Fibroblast of the aortic adventitia (primary cell): ENCODE measurements around the gene CEP135. TPM values are rescaled to one million over a fixed set of nuclear protein-coding genes. Genes with fewer than 3 reads are reported as not detected.

ENCODE experiments used
- DNase-seq: peaks from one replicate; pipeline ENCODE4 v3.0.0-alpha.2; 2010; ENCODE audit warnings: low read depth
- H3K4me3 ChIP-seq: 2 replicates; pipeline ENCODE4 v1.5.1; 2011; ENCODE audit warnings: low read depth, mild to moderate bottlenecking, control low read depth, low read length, moderate library complexity
- CTCF ChIP-seq: IDR thresholded peaks from 2 replicates; pipeline ENCODE4 v1.5.1; 2011; ENCODE audit warnings: mild to moderate bottlenecking, low read length, control low read depth, inconsistent platforms; ENCODE audit not compliant: insufficient read depth
- total RNA-seq: library from RNA; depleted of rRNA; stranded (reverse); fragments of >200 nt; gene quantifications from 2 replicates; pipeline ENCODE4 v1.2.3, GENCODE V29; 2012; ENCODE audit warnings: low replicate concordance

CEP135 gene
- total RNA-seq, 1 donor: 15.6 TPM

GRCh38 chr4:56077676-56078075, 128.9 kb downstream of the CEP135 start:
- peak; percentile 2 for DNase-seq
- no peak overlapping the region for H3K4me3 ChIP-seq
- TF ChIP-seq CTCF: no peak

DNA sequence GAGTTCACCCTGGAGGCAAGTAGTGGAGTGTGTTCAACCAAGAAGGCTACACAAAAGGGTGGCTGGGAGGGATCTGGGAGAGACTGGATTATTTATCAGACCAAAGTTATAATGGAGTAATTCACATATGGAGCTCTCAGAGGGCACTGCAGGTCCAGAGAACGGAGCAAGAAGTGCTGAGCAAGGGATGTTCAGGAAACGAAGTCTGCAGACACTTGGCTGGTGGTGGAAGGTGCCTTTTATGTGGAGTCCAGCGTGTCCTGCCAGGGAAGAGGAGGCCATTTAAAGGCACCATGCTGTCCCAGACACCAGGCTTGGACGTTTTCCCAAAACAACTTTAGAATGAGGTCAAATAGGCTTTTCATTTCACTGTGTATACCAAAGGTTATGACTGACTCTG, 130.1 kb downstream of the CEP135 start:
- DNase-seq: no peak
- no peak overlapping the region for H3K4me3 ChIP-seq
- no peak for TF ChIP-seq CTCF

DNA sequence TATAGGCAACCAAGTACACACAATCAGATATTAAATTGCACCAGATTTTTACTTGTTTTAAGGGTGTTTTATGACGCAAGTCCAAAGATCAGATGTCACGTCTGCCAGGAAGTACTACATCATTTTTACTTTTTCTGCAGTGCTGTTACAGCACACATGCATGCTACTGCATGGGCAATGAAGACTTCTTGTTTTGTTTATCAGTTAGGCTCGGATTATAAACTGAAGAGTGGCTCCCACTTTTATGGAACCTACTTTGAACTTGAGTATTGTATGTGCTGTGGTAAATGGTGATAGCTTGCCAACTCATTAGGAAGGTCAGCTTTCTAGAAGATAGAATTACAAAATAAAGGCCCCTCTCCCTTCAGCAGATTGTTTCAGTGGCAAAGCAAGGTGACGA, 131.6 kb downstream of the CEP135 start:
- no peak for TF ChIP-seq CTCF
- H3K4me3 ChIP-seq: no peak overlapping the region
- DNase-seq: no peak

- no peak for TF ChIP-seq CTCF
- no peak overlapping the region for H3K4me3 ChIP-seq
- DNase-seq: no peak
Measured at GRCh38 chr4:56082829-56083228, 134.1 kb downstream of the CEP135 start.

Other genes starting within 250 kb of the CEP135 start
- gene EXOC1L, start 129.2 kb upstream of the CEP135 start, total RNA-seq: not detected in 2 replicates
- 56.7 and 62.6 TPM in 2 replicates for gene EXOC1, start 95.3 kb upstream of the CEP135 start, total RNA-seq